Measurements from ENCODE around the gene BBS9. TPM values are rescaled to one million over a fixed set of nuclear protein-coding genes. Genes with fewer than 3 reads are reported as not detected.

The BBS9 gene
- total and polyA plus RNA-seq, 3 donors from 2014 or later = 39.3 to 55.7 (median 53.3) TPM

DNA sequence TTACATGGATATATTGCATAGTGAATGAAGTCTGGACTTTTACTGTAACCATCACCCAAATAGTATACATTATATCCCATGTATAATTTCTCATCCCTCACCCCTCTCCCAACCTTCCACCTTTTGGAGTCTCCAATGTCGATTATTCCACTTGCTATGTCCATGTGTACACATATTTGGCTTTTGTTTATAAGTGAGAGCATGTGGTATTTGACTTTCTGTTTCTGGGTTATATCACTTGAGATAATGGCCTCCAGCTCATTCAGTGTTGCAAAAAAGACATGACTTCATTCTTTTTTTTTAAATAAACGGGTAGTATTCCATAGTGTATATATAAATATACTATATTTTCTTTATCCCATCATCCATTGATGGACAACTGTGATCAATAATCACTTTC, 487.4 kb downstream of the BBS9 start:
- intact Hi-C loops (cut with DNase I; ENCODE audit: low total_unique reads) = no loop called here
- no peaks in the 10 kb centered on the region for H3K9me3 ChIP-seq
- DNase-seq = no peak
- WGBS, 2 donors = 98% methylated on average over 2 of the region's 2 CpGs
- no peak overlapping the region for H3K27ac ChIP-seq
- no peak for TF ChIP-seq POLR2A (IDR thresholded peaks at IDR 0.05)
- TF ChIP-seq, protein P1, sequence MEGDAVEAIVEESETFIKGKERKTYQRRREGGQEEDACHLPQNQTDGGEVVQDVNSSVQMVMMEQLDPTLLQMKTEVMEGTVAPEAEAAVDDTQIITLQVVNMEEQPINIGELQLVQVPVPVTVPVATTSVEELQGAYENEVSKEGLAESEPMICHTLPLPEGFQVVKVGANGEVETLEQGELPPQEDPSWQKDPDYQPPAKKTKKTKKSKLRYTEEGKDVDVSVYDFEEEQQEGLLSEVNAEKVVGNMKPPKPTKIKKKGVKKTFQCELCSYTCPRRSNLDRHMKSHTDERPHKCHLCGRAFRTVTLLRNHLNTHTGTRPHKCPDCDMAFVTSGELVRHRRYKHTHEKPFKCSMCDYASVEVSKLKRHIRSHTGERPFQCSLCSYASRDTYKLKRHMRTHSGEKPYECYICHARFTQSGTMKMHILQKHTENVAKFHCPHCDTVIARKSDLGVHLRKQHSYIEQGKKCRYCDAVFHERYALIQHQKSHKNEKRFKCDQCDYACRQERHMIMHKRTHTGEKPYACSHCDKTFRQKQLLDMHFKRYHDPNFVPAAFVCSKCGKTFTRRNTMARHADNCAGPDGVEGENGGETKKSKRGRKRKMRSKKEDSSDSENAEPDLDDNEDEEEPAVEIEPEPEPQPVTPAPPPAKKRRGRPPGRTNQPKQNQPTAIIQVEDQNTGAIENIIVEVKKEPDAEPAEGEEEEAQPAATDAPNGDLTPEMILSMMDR (IDR thresholded peaks at IDR 0.05) = no peak
- no peak overlapping the region for H3K4me3 ChIP-seq
- no peaks in the 10 kb centered on the region for H3K4me1 ChIP-seq
- no peaks in the 10 kb centered on the region for H3K36me3 ChIP-seq (ENCODE audit: low read depth, missing control alignments)
- H3K27me3 ChIP-seq = no peaks in the 10 kb centered on the region

DNA sequence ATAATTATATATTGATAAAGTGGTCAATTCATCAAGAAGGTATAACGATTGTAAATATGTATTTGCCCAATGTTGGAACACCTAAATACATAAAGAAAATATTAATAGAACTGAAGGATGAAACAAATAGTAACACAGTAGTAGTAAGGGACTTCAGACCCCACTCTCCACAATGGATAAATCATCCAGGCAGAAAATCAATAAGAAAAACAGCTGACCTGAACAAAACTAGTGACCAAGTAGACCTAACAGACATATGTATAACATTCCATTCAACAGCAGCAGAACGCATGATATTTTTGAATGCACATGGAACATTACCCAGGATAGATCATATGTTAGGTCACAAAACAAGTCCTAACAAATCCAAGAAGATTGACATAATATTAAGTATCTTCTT, 489.9 kb downstream of the BBS9 start:
- no peak for DNase-seq
- intact Hi-C loops (cut with DNase I; ENCODE audit: low total_unique reads) = no loop called here
- Histone ChIP-seq H3K27ac (no peak overlapping the region), H3K36me3 (ENCODE audit: low read depth, missing control alignments) (no peaks in the 10 kb centered on the region), H3K4me3 (no peak overlapping the region), H3K9me3 (no peaks in the 10 kb centered on the region), H3K4me1 (no peaks in the 10 kb centered on the region), H3K27me3 (no peaks in the 10 kb centered on the region)
- WGBS, 2 donors = 86 to 96% methylated on average over 2 of the region's 2 CpGs
- TF ChIP-seq, protein P1 (IDR thresholded peaks at IDR 0.05) = no peak
- no peak for TF ChIP-seq POLR2A (IDR thresholded peaks at IDR 0.05)

DNA sequence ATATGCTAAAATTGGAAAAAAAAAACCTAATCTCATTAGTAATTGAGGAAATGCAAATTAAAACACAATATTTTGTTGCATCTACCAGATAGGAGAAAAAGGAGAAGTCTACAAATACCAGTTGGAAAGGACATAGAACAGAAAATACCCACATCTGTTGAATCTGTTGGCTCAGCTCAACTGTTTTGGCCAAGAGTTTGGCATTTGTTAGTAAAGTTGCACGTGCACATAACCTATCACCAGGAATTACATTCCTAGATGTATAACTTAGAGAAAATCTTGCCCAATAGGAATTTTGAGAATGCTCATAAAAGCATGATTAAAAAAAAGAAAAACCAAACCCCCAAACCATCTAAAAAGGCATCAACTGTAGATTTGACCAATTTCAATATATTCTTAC, 493.9 kb downstream of the BBS9 start:
- DNase-seq = no peak
- Histone ChIP-seq H3K4me1 (no peaks in the 10 kb centered on the region), H3K27ac (no peak overlapping the region), H3K4me3 (no peak overlapping the region), H3K36me3 (ENCODE audit: low read depth, missing control alignments) (no peaks in the 10 kb centered on the region), H3K9me3 (no peaks in the 10 kb centered on the region), H3K27me3 (no peaks in the 10 kb centered on the region)
- no peak for TF ChIP-seq POLR2A (IDR thresholded peaks at IDR 0.05)
- TF ChIP-seq, protein P1 (IDR thresholded peaks at IDR 0.05) = no peak
- 80 to 83% methylated on average over 1 of the region's 1 CpG for WGBS, 2 donors
- intact Hi-C loops (cut with DNase I; ENCODE audit: low total_unique reads) = no loop called here

DNA sequence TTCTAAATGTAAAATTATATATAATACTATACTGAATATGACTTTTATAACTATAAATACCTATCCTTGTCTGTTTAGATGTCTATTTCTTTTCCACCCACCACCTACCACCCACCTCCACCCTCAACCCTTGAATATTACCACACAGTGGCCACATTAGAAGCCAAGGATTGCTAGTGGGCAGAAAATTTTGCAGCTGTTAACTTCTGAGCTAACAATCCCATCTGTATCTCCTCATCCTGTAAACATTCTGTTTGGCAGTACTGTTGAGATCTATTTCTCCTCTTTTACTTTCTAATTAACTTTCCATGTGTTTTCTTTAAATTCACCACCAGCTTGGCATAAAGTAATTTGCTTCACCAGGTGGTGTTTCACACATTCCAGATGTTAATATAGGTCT, 494.9 kb downstream of the BBS9 start:
- TF ChIP-seq, protein P1 (IDR thresholded peaks at IDR 0.05) = no peak
- TF ChIP-seq POLR2A (IDR thresholded peaks at IDR 0.05) = no peak
- intact Hi-C loops (cut with DNase I; ENCODE audit: low total_unique reads) = no loop called here
- H3K9me3 ChIP-seq = no peaks in the 10 kb centered on the region
- no peaks in the 10 kb centered on the region for H3K36me3 ChIP-seq (ENCODE audit: low read depth, missing control alignments)
- H3K4me3 ChIP-seq = no peak overlapping the region
- H3K27me3 ChIP-seq = no peaks in the 10 kb centered on the region
- DNase-seq = no peak
- no peak overlapping the region for H3K27ac ChIP-seq
- no peaks in the 10 kb centered on the region for H3K4me1 ChIP-seq

- intact Hi-C loops (cut with DNase I; ENCODE audit: low total_unique reads) = no loop called here
- DNase-seq = no peak
- no peaks in the 10 kb centered on the region for H3K9me3 ChIP-seq
- 85 to 94% methylated on average over 2 of the region's 2 CpGs for WGBS, 2 donors
- no peaks in the 10 kb centered on the region for H3K4me1 ChIP-seq
- no peaks in the 10 kb centered on the region for H3K27me3 ChIP-seq
- no peaks in the 10 kb centered on the region for H3K36me3 ChIP-seq (ENCODE audit: low read depth, missing control alignments)
- TF ChIP-seq, protein P1 (IDR thresholded peaks at IDR 0.05) = no peak
- TF ChIP-seq POLR2A (IDR thresholded peaks at IDR 0.05) = no peak
- H3K27ac ChIP-seq = no peak overlapping the region
- no peak overlapping the region for H3K4me3 ChIP-seq
These were observed 497.5 kb downstream of the BBS9 start for GRCh38 chr7:33626869-33627268.

Measured in testis (tissue), 3 donors.